ENCODE results near the gene C16orf95.

DNA sequence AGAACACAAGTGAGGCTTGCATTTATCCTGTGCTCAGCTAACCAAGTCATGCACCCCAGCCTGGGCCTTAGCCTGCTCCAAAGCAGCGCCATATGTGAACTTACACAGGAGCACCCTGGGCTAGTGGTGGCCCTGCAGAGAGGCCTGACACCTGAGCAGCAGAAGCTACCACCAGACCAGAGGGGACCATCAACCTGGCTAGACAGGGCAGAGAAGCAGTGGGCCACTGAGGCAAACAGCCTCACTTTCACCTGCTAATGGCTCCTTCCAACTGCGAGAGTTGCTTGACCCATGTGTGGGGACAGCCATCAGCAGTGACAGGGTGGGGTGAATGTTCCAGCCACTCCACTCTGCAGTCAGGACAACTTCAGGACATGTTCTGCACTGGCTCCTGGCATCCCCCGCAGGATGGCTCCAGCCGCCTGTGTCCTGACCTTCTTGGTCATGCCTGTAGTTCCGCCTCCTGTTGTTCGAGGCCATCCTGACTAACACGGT lies 2.9 kb upstream of the C16orf95 start:
- TF ChIP-seq GATA3 (IDR thresholded peaks at IDR 0.05; ENCODE audit: low read depth, low read length) (no peak), GATA2 (IDR thresholded peaks at IDR 0.05; ENCODE audit: low read depth, low read length) (no peak)
